Stimulated activated naive CD8-positive, alpha-beta T cell treated with anti-CD3 and anti-CD28 coated beads, Interleukin-15, Interleukin-2, amounts not matched to agents 100 U/mL and 50 U/mL, for 24 hours (primary cell): ENCODE data around the gene TFCP2L1.

Source experiments
- ATAC-seq: fragments of 150-1000 bp; cut with Tn5 transposase; one replicate; pipeline ENCODE4 v1.10.0; 2021
- DNase-seq: peaks from one replicate; pipeline ENCODE4 v3.0.0; 2021

TFCP2L1 gene

GRCh38 chr2:121196132-121196848 is 88.7 kb downstream of the TFCP2L1 start:
- ATAC-seq (no peak), DNase-seq (no peak)

- DNase-seq (no peak), ATAC-seq (no peak)
Measured at GRCh38 chr2:121195036-121195435, 90.0 kb downstream of the TFCP2L1 start.

GRCh38 chr2:121194626-121195025 is 90.4 kb downstream of the TFCP2L1 start:
- DNase-seq (no peak), ATAC-seq (no peak)

- DNase-seq (no peak), ATAC-seq (no peak)
Measured at GRCh38 chr2:121193185-121193584, 91.8 kb downstream of the TFCP2L1 start.

GRCh38 chr2:121192576-121192975 is 92.4 kb downstream of the TFCP2L1 start:
- ATAC-seq (no peak), DNase-seq (no peak)

GRCh38 chr2:121191191-121192170 is 93.5 kb downstream of the TFCP2L1 start:
- no peak for DNase-seq
- no peak for ATAC-seq

GRCh38 chr2:121189661-121190381 is 95.2 kb downstream of the TFCP2L1 start:
- no peak for DNase-seq
- ATAC-seq, result no peak

GRCh38 chr2:121189011-121189410 is 96.0 kb downstream of the TFCP2L1 start:
- DNase-seq, result no peak
- ATAC-seq, result no peak

- DNase-seq (no peak), ATAC-seq (no peak)
Measured at GRCh38 chr2:121187982-121188411, 97.0 kb downstream of the TFCP2L1 start.

- DNase-seq (no peak), ATAC-seq (no peak)
Measured at GRCh38 chr2:121187351-121187981, 97.5 kb downstream of the TFCP2L1 start.

GRCh38 chr2:121186261-121186660 is 98.7 kb downstream of the TFCP2L1 start:
- no peak for ATAC-seq
- no peak for DNase-seq

- no peak for ATAC-seq
- DNase-seq, result no peak
Measured at GRCh38 chr2:121185571-121186074, 99.4 kb downstream of the TFCP2L1 start.

GRCh38 chr2:121185111-121185510 is 99.9 kb downstream of the TFCP2L1 start:
- no peak for ATAC-seq
- DNase-seq, result no peak

- DNase-seq, result no peak
Measured at GRCh38 chr2:121184248-121184862, 100.6 kb downstream of the TFCP2L1 start.

GRCh38 chr2:121182520-121182919 is 102.5 kb downstream of the TFCP2L1 start:
- ATAC-seq (no peak), DNase-seq (no peak)

More at GRCh38 chr2:121184248-121184862, 100.6 kb downstream of the TFCP2L1 start:
- no peak for ATAC-seq

- no peak for ATAC-seq
Measured at GRCh38 chr2:121179467-121179866, 105.5 kb downstream of the TFCP2L1 start.

GRCh38 chr2:121178730-121179129 is 106.3 kb downstream of the TFCP2L1 start:
- ATAC-seq, result no peak
- DNase-seq, result no peak

More at GRCh38 chr2:121179467-121179866, 105.5 kb downstream of the TFCP2L1 start:
- no peak for DNase-seq

GRCh38 chr2:121177896-121178295 is 107.1 kb downstream of the TFCP2L1 start:
- DNase-seq, result no peak

GRCh38 chr2:121175326-121175725 is 109.7 kb downstream of the TFCP2L1 start:
- DNase-seq, result no peak
- ATAC-seq, result no peak

More at GRCh38 chr2:121177896-121178295, 107.1 kb downstream of the TFCP2L1 start:
- ATAC-seq, result no peak

- no peak for ATAC-seq
- no peak for DNase-seq
Measured at GRCh38 chr2:121173806-121174205, 111.2 kb downstream of the TFCP2L1 start.

- ATAC-seq, result no peak
- no peak for DNase-seq
Measured at GRCh38 chr2:121173112-121173511, 111.9 kb downstream of the TFCP2L1 start.
